K562 (cell line): ENCODE results near the gene TRMT44. TPM values are rescaled to one million over a fixed set of nuclear protein-coding genes. Genes with fewer than 3 reads are reported as not detected.

ENCODE experiments used
- ATAC-seq: fragments of 200-7000 bp; cut with Tn5 transposase; 3 replicates; pipeline ENCODE4 v1.9.1; 2020; ENCODE audit warnings: moderate library complexity
- Bru-seq: library from RNA; stranded (reverse); fragments of 400-500 nt; gene quantifications from one replicate; lab custom pipeline; 2021; lab: Mats Ljungman, UMichigan
- BruChase-seq, 2 experiments: library from RNA; stranded (reverse); fragments of 400-500 nt; gene quantifications; one replicate each; lab custom pipeline; 2021; lab: Mats Ljungman, UMichigan
- BruUV-seq: library from RNA; stranded (reverse); fragments of 400-500 nt; replicated peaks from 2 replicates; lab custom pipeline; 2021; lab: Mats Ljungman, UMichigan
- CTCF ChIA-PET: fragments of 300-600 bp; formaldehyde crosslinking; extraction: SDS; loops from one replicate; lab custom pipeline; 2021; ENCODE audit warnings: low intra/inter-chr PET ratio; lab: Yijun Ruan, JAX
- POLR2A ChIA-PET: fragments of 300-600, 350-650 bp; sonication (Branson Sonifier 250); formaldehyde crosslinking; extraction: SDS; loops from one replicate; lab custom pipeline; 2021; ENCODE audit warnings: antibody characterized with exemption, inconsistent platforms; lab: Yijun Ruan, JAX
- DNase-seq, 4 experiments: peaks; one replicate each; pipeline versions ENCODE4 v3.0.0 to v3.0.0-alpha.2; 2011 to 2018; ENCODE audit warnings: low spot score in 3 of 4, mixed read lengths in 3 of 4; ENCODE audit errors: extremely low read depth in 1 of 4
- FAIRE-seq: peaks from 2 replicates; lab custom pipeline; 2011; peaks lifted over from hg19 to GRCh38; lab: Jason Lieb, UNC
- H2AFZ ChIP-seq: 2 replicates; pipeline ENCODE4 v1.6.0; 2011; ENCODE audit warnings: low read depth, low read length, control low read depth, inconsistent platforms
- H3K27ac ChIP-seq: fragments of 200-600 bp; 3 replicates; pipeline ENCODE4 v1.8.0; 2011; ENCODE audit warnings: low read depth, mild to moderate bottlenecking, control low read depth, inconsistent platforms, low read length, moderate library complexity, mixed read lengths; ENCODE audit errors: extremely low read depth
- H3K27me3 ChIP-seq, 2 experiments: fragments of 300-600 bp in 1 of 2; 2 replicates in 1 of 2; 3 replicates in 1 of 2; pipeline versions ENCODE4 v1.6.0 to v1.8.0; 2011; ENCODE audit warnings: inconsistent platforms in 2 of 2, low read length in 2 of 2, mild to moderate bottlenecking in 1 of 2, mixed read lengths in 1 of 2, moderate library complexity in 1 of 2; ENCODE audit not compliant: control insufficient read depth in 2 of 2, insufficient read depth in 2 of 2
- H3K36me3 ChIP-seq: fragments of 300-600 bp; 3 replicates; pipeline ENCODE4 v1.8.0; 2011; ENCODE audit warnings: mild to moderate bottlenecking, low read length, inconsistent platforms; ENCODE audit not compliant: control insufficient read depth, insufficient read depth
- H3K4me1 ChIP-seq, 2 experiments: fragments of 200-600 bp in 1 of 2; replicated peaks in 1 of 2; 2 replicates in 1 of 2; 3 replicates in 1 of 2; pipeline versions ENCODE4 v1.5.1 to v1.8.0; 2011; ENCODE audit warnings: inconsistent platforms in 2 of 2, low read length in 2 of 2, mild to moderate bottlenecking in 1 of 2, mixed read lengths in 1 of 2, moderate library complexity in 1 of 2; ENCODE audit not compliant: control insufficient read depth in 2 of 2, insufficient read depth in 2 of 2
- H3K4me2 ChIP-seq: 2 replicates; pipeline ENCODE4 v1.6.1; 2011; ENCODE audit warnings: low read length, control low read depth, inconsistent platforms, mixed read lengths; ENCODE audit not compliant: insufficient read depth
- H3K4me3 ChIP-seq: fragments of 200-600 bp; sonication (generic), shearing (Covaris generic); 2 replicates; pipeline ENCODE4 v1.5.1; 2016; ENCODE audit warnings: control low read depth, inconsistent platforms
- H3K79me2 ChIP-seq: fragments of 200-600 bp; 3 replicates; pipeline ENCODE4 v1.8.0; 2011; ENCODE audit warnings: low read length, inconsistent platforms; ENCODE audit not compliant: control insufficient read depth, insufficient read depth
- H3K9ac ChIP-seq, 2 experiments: 2 replicates each; pipeline versions ENCODE4 v1.6.0 to v1.6.1; 2011; ENCODE audit warnings: low read depth in 2 of 2, low read length in 2 of 2, control low read depth in 1 of 2, inconsistent platforms in 1 of 2, mild to moderate bottlenecking in 1 of 2, mixed read lengths in 1 of 2; ENCODE audit not compliant: insufficient read depth in 1 of 2
- H3K9me1 ChIP-seq: one replicate; pipeline ENCODE4 v1.6.0; 2011; ENCODE audit warnings: inconsistent platforms, mild to moderate bottlenecking, low read length, moderate library complexity; ENCODE audit not compliant: control insufficient read depth, insufficient read depth
- H3K9me3 ChIP-seq: replicated peaks from 2 replicates; pipeline ENCODE4 v1.5.1; 2011; ENCODE audit warnings: low read depth, low read length, inconsistent platforms; ENCODE audit not compliant: control insufficient read depth, insufficient read depth
- H4K20me1 ChIP-seq: replicated peaks from 2 replicates; pipeline ENCODE4 v1.6.1; 2011; ENCODE audit warnings: low read length, inconsistent platforms, mixed read lengths; ENCODE audit not compliant: control insufficient read depth, insufficient read depth
- HLTF ChIP-seq: fragments of 450-650 bp; IDR thresholded peaks from 2 replicates; pipeline ENCODE4 v1.6.1; 2016
- POLR2A ChIP-seq: fragments of 450-650 bp; conservative IDR thresholded peaks from 2 replicates; pipeline ENCODE4 v1.6.1; 2016
- ZNF217 ChIP-seq: sonication (generic); formaldehyde crosslinking; IDR thresholded peaks from 2 replicates; pipeline ENCODE4 v1.8.0; 2022; ENCODE audit warnings: mild to moderate bottlenecking, missing genetic modification reagents
- WGBS: fragments of 100-300 bp; shearing (Covaris generic); methylation state at CpG from one replicate; pipeline ENCODE4 v1.1.6; 2016; ENCODE audit warnings: low coverage, mixed read lengths; ENCODE audit not compliant: insufficient coverage; ENCODE audit errors: missing lambda C conversion rate; 5-methylcytosine and 5-hydroxymethylcytosine counted together
- in situ Hi-C: fragments of 300-500 bp; cut with MboI; formaldehyde crosslinking; loops from 4 replicates; pipeline ENCODE4 v1.15.0; 2018; ENCODE audit warnings: inconsistent platforms, mixed read lengths
- intact Hi-C: fragments of 100-400 bp; cut with micrococcal nuclease; formaldehyde crosslinking; loops from 2 replicates; pipeline ENCODE4 v1.14.2; 2022
- long read RNA-seq, 3 experiments: library from polyadenylated mRNA in 2 of 3; library from RNA in 1 of 3; unstranded in 2 of 3; stranded (forward) in 1 of 3; transcript quantifications; one replicate each; pipeline ENCODE4 v2.0.0, GENCODE V29; 2019 to 2022
- polyA minus RNA-seq, 3 experiments: library from RNA; depleted of rRNA, polyadenylated mRNA; stranded (reverse); fragments of >200 nt; gene quantifications; 2 replicates each; pipeline ENCODE4 v1.2.3, GENCODE V29; 2011
- polyA plus RNA-seq, 8 experiments: library from polyadenylated mRNA; depleted of rRNA in 4 of 8; stranded (reverse) in 5 of 8; unstranded in 3 of 8; fragments of >200 nt; fragmentation: Nextera tagmentation in 2 of 8; fragmentation: Illumina TruSeq in 1 of 8; extraction: Ambion mirVana in 2 of 8; extraction: Trizol in 1 of 8; gene quantifications; 2 replicates each; pipeline versions ENCODE4 v1.2.1 to v1.2.3, GENCODE V29; 2011 to 2014; ENCODE audit warnings: inconsistent platforms in 1 of 8, missing spikeins in 1 of 8
- total RNA-seq, 7 experiments: library from RNA; depleted of rRNA in 6 of 7; stranded (reverse); fragments of >200 nt in 6 of 7; fragmentation: Illumina TruSeq in 2 of 7; extraction: Trizol in 2 of 7; gene quantifications; 2 replicates each; pipeline versions ENCODE4 v1.2.1 to v1.2.3, GENCODE V29; 2011 to 2021; ENCODE audit warnings: low replicate concordance in 1 of 7
- TF ChIP-seq, protein P1 (sequence below): fragments of 250-450 bp; sonication (Bioruptor Pico); IDR thresholded peaks from 2 replicates; pipeline ENCODE4 v1.4.0; 2020; ENCODE audit warnings: mild to moderate bottlenecking, moderate library complexity
- TF ChIP-seq, protein P2 (sequence below): fragments of 250-450 bp; sonication (Bioruptor Pico); IDR thresholded peaks from 2 replicates; pipeline ENCODE4 v1.4.0; 2020; ENCODE audit warnings: mild to moderate bottlenecking

Gene TRMT44, protein sequence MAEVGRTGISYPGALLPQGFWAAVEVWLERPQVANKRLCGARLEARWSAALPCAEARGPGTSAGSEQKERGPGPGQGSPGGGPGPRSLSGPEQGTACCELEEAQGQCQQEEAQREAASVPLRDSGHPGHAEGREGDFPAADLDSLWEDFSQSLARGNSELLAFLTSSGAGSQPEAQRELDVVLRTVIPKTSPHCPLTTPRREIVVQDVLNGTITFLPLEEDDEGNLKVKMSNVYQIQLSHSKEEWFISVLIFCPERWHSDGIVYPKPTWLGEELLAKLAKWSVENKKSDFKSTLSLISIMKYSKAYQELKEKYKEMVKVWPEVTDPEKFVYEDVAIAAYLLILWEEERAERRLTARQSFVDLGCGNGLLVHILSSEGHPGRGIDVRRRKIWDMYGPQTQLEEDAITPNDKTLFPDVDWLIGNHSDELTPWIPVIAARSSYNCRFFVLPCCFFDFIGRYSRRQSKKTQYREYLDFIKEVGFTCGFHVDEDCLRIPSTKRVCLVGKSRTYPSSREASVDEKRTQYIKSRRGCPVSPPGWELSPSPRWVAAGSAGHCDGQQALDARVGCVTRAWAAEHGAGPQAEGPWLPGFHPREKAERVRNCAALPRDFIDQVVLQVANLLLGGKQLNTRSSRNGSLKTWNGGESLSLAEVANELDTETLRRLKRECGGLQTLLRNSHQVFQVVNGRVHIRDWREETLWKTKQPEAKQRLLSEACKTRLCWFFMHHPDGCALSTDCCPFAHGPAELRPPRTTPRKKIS
- total RNA-seq (2011; cell fraction: chromatin; rRNA removed; ENCODE audit: low replicate concordance): 60.3 and 88.6 TPM in 2 replicates
- total RNA-seq (2011; cell fraction: nucleolus; rRNA removed): 53.0 and 57.5 TPM in 2 replicates
- total RNA-seq (2011; cell fraction: nucleoplasm; rRNA removed): 31.6 and 38.6 TPM in 2 replicates
- total RNA-seq (2014; rRNA removed) (14.1 and 15.6 TPM in 2 replicates), total RNA-seq (2014; rRNA removed; fragmentation: Illumina TruSeq; extraction: Trizol) (8.6 and 10.0 TPM in 2 replicates), total RNA-seq (2015; rRNA removed; fragmentation: Illumina TruSeq; extraction: Trizol) (10.2 and 10.3 TPM in 2 replicates), total RNA-seq (2021) (17.3 and 18.6 TPM in 2 replicates), polyA plus RNA-seq (2011; rRNA removed) (8.9 and 9.6 TPM in 2 replicates), polyA plus RNA-seq (2014; fragmentation: Illumina TruSeq; extraction: Trizol) (7.8 and 8.7 TPM in 2 replicates), polyA plus RNA-seq (2014; fragmentation: Nextera tagmentation; extraction: Ambion mirVana) (1 to 10 TPM; 1.2 to 2.1 TPM), polyA plus RNA-seq (2014; rRNA removed) (12.5 and 13.2 TPM in 2 replicates), polyA minus RNA-seq (2011; rRNA and poly(A)+ RNA removed) (14.7 and 16.1 TPM in 2 replicates), Bru-seq, nascent RNA (percentile 76 among the genes with signal in this experiment), BruChase-seq, experiment 1, labeled RNA remaining after a 2-hour chase (percentile 78 among the genes with signal in this experiment), BruChase-seq, experiment 2, labeled RNA remaining after a 6-hour chase (percentile 77 among the genes with signal in this experiment)
- polyA plus RNA-seq (2011; cell fraction: cytosol; rRNA removed): 5.5 and 9.9 TPM in 2 replicates
- 32.2 and 44.8 TPM in 2 replicates for polyA plus RNA-seq (2011; cell fraction: nucleus; rRNA removed)
- polyA plus RNA-seq (2012): 8.3 and 13.2 TPM in 2 replicates
- polyA minus RNA-seq (2011; cell fraction: cytosol; rRNA and poly(A)+ RNA removed): 6.1 and 11.1 TPM in 2 replicates
- polyA minus RNA-seq (2011; cell fraction: nucleus; rRNA and poly(A)+ RNA removed): 35.5 and 48.8 TPM in 2 replicates
- long read RNA-seq, experiment 1, transcript TRMT44-201 (11 exons, 2,799 nt): major isoform, 10 of 25 reads
- long read RNA-seq, experiment 1, partial matches to known transcripts: 5 of 25 reads
- long read RNA-seq, experiment 1, other reads (novel, unspliced or antisense): 10 of 25 reads
- long read RNA-seq, experiment 2, transcript TRMT44-201 (11 exons, 2,799 nt): major isoform, 6 of 12 reads
- long read RNA-seq, experiment 2, partial matches to known transcripts: 5 of 12 reads
- long read RNA-seq, experiment 2, other reads (novel, unspliced or antisense): 1 of 12 reads
- long read RNA-seq, experiment 3, partial matches to known transcripts: 3 of 7 reads
- long read RNA-seq, experiment 3, other reads (novel, unspliced or antisense): 4 of 7 reads

DNA sequence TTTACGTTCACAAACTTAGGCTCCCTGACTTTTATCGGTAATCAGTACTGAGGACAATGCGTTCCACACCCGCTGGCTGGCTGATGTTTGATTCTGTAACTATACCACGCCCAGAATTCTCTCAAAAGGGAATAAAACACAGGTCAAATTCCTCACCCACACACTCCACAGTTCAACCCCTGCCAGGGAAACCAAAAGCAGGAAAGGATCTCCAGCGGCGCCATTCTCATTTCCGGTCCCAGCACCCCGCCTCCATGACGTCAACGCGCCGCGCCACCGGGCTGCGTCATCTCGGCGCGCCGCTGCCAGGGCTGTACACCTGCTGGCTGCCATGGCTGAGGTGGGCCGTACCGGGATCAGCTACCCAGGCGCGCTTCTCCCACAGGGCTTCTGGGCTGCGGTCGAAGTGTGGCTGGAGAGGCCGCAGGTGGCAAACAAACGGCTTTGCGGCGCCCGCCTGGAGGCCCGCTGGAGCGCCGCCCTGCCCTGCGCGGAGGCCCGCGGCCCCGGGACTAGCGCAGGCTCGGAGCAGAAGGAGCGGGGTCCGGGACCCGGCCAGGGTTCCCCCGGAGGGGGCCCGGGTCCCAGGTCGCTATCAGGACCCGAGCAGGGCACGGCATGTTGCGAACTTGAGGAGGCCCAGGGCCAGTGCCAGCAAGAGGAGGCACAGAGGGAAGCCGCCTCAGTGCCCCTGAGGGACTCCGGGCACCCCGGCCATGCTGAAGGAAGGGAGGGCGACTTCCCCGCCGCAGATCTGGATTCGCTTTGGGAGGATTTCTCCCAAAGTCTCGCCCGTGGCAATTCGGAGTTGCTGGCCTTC is at the start of gene TRMT44, which contains the start of gene ACOX3:
TRMT44 (plus strand) TSS at position 286 of the 820 bp plus-strand sequence; CDS start at position 332, 46 bp downstream.
ACOX3 (minus strand) TSS at position 232 of the 820 bp plus-strand sequence. CDS start 24,202 bp downstream, outside the sequence.
- H3K9me1 ChIP-seq: peaks cover 3% of the 10 kb centered on the region
- H3K9me3 ChIP-seq: no peaks in the 10 kb centered on the region
- H3K4me1 ChIP-seq: peaks cover 8 to 17% of the 10 kb centered on the region in 2 experiments; a peak in 4 of 5 replicates
- H3K27me3 ChIP-seq: no peaks in the 10 kb centered on the region
- peaks cover 89% of the 10 kb centered on the region for H3K79me2 ChIP-seq
- peaks cover 15% of the 10 kb centered on the region; the same call in 2 of the 3 replicates for H3K36me3 ChIP-seq
- peak within 1 kb of the TSS; percentile 97 to 99 for H3K9ac ChIP-seq
- peak; percentile 78 for FAIRE-seq
- intact Hi-C loops (no loop called here), in situ Hi-C loops (no loop called here)
- POLR2A ChIA-PET: interaction anchor here (0.7 to 2.3 kb wide), 5 partner anchors 10 to 190 kb away, joined by 3 to 7 read pairs (median 4); no protein-coding TSS in a partner anchor
- H3K4me2 ChIP-seq: peak within 1 kb of the TSS; percentile 98
- peak within 1 kb of the TSS; percentile 98 for H2AFZ ChIP-seq
- peak within 1 kb of the TSS; percentile 97 for H3K4me3 ChIP-seq
- BruUV-seq: no TSS peak
- peak within 1 kb of the TSS; percentile 99 for H3K27ac ChIP-seq
- peaks cover 16% of the 10 kb centered on the region for H4K20me1 ChIP-seq
- CTCF ChIA-PET: no interaction called here
- peak; percentile 90 to 92 (median 91) for DNase-seq
- under 1% methylated on average over 50 of the region's 60 CpGs for WGBS
- ATAC-seq: peak; percentile 85
- TF ChIP-seq POLR2A (peak; percentile 83), ZNF217 (no peak), HLTF (no peak)
- TF ChIP-seq, protein P1, sequence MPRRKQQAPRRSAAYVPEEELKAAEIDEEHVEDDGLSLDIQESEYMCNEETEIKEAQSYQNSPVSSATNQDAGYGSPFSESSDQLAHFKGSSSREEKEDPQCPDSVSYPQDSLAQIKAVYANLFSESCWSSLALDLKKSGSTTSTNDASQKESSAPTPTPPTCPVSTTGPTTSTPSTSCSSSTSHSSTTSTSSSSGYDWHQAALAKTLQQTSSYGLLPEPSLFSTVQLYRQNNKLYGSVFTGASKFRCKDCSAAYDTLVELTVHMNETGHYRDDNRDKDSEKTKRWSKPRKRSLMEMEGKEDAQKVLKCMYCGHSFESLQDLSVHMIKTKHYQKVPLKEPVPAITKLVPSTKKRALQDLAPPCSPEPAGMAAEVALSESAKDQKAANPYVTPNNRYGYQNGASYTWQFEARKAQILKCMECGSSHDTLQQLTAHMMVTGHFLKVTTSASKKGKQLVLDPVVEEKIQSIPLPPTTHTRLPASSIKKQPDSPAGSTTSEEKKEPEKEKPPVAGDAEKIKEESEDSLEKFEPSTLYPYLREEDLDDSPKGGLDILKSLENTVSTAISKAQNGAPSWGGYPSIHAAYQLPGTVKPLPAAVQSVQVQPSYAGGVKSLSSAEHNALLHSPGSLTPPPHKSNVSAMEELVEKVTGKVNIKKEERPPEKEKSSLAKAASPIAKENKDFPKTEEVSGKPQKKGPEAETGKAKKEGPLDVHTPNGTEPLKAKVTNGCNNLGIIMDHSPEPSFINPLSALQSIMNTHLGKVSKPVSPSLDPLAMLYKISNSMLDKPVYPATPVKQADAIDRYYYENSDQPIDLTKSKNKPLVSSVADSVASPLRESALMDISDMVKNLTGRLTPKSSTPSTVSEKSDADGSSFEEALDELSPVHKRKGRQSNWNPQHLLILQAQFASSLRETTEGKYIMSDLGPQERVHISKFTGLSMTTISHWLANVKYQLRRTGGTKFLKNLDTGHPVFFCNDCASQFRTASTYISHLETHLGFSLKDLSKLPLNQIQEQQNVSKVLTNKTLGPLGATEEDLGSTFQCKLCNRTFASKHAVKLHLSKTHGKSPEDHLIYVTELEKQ (CRISPR knock-in tag): no peak
- TF ChIP-seq, protein P2, sequence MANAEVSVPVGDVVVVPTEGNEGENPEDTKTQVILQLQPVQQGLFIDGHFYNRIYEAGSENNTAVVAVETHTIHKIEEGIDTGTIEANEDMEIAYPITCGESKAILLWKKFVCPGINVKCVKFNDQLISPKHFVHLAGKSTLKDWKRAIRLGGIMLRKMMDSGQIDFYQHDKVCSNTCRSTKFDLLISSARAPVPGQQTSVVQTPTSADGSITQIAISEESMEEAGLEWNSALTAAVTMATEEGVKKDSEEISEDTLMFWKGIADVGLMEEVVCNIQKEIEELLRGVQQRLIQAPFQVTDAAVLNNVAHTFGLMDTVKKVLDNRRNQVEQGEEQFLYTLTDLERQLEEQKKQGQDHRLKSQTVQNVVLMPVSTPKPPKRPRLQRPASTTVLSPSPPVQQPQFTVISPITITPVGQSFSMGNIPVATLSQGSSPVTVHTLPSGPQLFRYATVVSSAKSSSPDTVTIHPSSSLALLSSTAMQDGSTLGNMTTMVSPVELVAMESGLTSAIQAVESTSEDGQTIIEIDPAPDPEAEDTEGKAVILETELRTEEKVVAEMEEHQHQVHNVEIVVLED (CRISPR knock-in tag): 0 out of 2 replicates have a peak, but pooled peaks have one; percentile 51
